GM20000 (cell line): Measurements from ENCODE around the gene PLP2.

Experiments
- DNase-seq: peaks from one replicate; pipeline ENCODE4 v3.0.0; 2012; ENCODE audit warnings: low spot score
- TF ChIP-seq, protein P1 (sequence below): IDR thresholded peaks from 2 replicates; pipeline ENCODE4 v1.5.1; 2012; ENCODE audit warnings: mild to moderate bottlenecking, control low read depth; ENCODE audit errors: extremely low read depth, missing control alignments

The PLP2 gene

GRCh38 chrX:49214996-49215526 lies 43.4 kb downstream of the PLP2 start:
- TF ChIP-seq, protein P1, sequence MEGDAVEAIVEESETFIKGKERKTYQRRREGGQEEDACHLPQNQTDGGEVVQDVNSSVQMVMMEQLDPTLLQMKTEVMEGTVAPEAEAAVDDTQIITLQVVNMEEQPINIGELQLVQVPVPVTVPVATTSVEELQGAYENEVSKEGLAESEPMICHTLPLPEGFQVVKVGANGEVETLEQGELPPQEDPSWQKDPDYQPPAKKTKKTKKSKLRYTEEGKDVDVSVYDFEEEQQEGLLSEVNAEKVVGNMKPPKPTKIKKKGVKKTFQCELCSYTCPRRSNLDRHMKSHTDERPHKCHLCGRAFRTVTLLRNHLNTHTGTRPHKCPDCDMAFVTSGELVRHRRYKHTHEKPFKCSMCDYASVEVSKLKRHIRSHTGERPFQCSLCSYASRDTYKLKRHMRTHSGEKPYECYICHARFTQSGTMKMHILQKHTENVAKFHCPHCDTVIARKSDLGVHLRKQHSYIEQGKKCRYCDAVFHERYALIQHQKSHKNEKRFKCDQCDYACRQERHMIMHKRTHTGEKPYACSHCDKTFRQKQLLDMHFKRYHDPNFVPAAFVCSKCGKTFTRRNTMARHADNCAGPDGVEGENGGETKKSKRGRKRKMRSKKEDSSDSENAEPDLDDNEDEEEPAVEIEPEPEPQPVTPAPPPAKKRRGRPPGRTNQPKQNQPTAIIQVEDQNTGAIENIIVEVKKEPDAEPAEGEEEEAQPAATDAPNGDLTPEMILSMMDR = no peak
- no peak for DNase-seq

DNA sequence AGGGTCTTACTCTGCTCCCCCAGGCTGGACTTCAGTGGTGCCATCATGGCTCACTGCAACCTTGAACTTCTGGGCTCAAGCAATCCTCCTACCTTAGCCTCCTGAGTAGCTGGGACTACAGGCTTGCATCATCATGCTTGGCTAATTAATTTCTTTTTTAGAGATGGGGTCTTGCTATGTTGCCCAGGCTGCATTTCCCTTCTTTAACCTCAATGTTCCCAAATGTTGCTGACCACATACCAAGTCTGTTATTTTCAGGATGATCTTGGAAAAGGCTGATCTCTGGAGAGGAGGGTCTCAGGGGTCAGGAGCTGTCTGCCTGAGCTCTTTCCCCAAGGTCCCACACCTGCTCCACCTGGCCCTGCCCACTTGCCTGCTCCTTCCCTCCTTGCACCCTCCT lies 48.4 kb downstream of the PLP2 start:
- no peak for DNase-seq
- TF ChIP-seq, protein P1 = no peak

DNA sequence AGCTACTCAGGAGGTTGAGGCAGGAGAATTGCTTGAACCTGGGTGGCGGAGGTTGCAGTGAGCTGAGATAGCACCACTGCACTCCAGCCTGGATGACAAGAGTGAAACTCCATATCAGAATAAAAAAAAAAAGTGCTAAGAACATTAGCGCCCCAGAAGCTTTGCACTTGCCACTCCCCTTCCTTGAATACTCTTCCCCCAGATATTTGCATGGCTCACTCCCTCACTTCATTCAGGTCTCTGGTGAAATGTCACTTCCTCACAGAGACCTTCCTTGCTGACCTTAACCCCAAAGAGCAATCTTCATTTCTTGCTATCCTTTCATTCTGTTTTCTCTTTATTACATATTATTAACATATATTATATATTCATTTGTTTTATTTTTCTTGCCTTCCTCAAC lies 50.2 kb downstream of the PLP2 start:
- TF ChIP-seq, protein P1 = no peak

More for the DNA sequence above, 50.2 kb downstream of the PLP2 start:
- DNase-seq = no peak
